Measurements from ENCODE around the gene UPF2. TPM values are rescaled to one million over a fixed set of nuclear protein-coding genes. Genes with fewer than 3 reads are reported as not detected.

UPF2 gene
- total and polyA plus RNA-seq, 2 of the 13 experiments (the other 11 are each of a cell fraction or from before 2014, with no cell fraction given): 6.2 to 14.5 TPM

DNA sequence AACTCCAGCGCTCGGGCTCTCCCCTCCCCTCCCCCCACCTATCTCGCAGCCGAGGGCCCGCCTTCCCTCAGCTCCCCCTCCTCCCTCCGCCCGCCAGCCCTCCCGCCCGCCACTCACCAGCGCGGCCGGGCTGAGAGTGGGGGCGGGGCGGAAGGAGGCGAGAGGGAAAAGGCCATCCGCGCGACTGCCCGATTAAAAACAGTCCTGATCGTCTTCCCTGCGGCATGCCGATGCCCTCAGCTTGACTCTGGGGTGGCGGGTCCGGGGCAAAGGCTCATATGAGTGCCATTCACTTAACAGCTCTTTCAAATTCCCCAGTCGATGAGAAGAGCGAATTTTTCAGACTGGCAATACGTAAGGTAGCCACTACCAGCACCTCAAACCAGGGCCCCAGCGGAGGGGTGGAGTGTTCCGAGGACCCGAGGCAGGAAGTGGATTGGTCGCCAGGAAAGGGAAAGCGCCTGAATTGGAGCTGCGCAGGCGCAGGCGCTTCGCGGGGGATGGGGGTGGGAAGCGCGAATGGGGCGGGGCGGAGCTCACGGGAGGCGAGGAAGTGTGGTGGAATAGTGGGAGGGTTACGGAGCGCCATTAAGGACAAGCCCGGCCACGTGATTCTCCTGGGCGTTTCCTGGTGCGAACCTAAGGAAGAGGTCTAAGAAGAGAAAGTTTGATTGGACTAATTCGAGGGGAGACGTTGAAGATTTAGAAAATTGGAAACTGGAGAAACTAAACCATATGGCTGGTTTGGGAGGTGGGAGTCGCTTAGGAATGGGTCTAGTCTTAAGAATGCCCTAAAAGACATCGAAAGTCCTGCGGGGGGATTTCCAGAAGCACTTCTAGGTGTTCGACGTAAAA, at the start of gene UPF2 (continued):
- TF ChIP-seq SMAD1 (CRISPR knock-in tag; IDR thresholded peaks at IDR 0.05; ENCODE audit: borderline replicate concordance, low read depth) (no peak), ERF (CRISPR knock-in tag; IDR thresholded peaks at IDR 0.05) (peak; percentile 62), ZNF761 (CRISPR knock-in tag; conservative IDR thresholded peaks at IDR 0.05) (no peak), JARID2 (CRISPR knock-in tag; IDR thresholded peaks at IDR 0.05; ENCODE audit: insufficient replicate concordance) (no peak), MED8 (CRISPR knock-in tag; IDR thresholded peaks at IDR 0.05; ENCODE audit: insufficient replicate concordance) (no peak), TGIF2 (CRISPR knock-in tag; IDR thresholded peaks at IDR 0.05) (no peak), ARID2 (CRISPR knock-in tag; IDR thresholded peaks at IDR 0.05; ENCODE audit: borderline replicate concordance) (no peak), MIER3 (CRISPR knock-in tag; IDR thresholded peaks at IDR 0.05; ENCODE audit: borderline replicate concordance) (peak; percentile 39; the same call in 1 of the 2 replicates), HHEX (CRISPR knock-in tag; IDR thresholded peaks at IDR 0.05) (no peak), ZNF143 (CRISPR knock-in tag; IDR thresholded peaks at IDR 0.05) (no peak), NAIF1 (CRISPR knock-in tag; IDR thresholded peaks at IDR 0.05; ENCODE audit: borderline replicate concordance) (no peak), RBFOX2 (IDR thresholded peaks at IDR 0.05; ENCODE audit: low read depth, low read length) (no peak), AGO1 (IDR thresholded peaks at IDR 0.05; ENCODE audit: low read depth, low read length, poor library complexity, severe bottlenecking) (no peak), MTA1 (CRISPR knock-in tag; IDR thresholded peaks at IDR 0.05; ENCODE audit: borderline replicate concordance) (no peak), ZNF446 (CRISPR knock-in tag; IDR thresholded peaks at IDR 0.05) (peak; percentile 51; the same call in 1 of the 2 replicates), ZNF83 (CRISPR knock-in tag; IDR thresholded peaks at IDR 0.05; ENCODE audit: borderline replicate concordance) (no peak), ZZZ3 (CRISPR knock-in tag; IDR thresholded peaks at IDR 0.05; ENCODE audit: borderline replicate concordance) (peak; percentile 27; the same call in 1 of the 2 replicates), ZNF678 (CRISPR knock-in tag; IDR thresholded peaks at IDR 0.05) (no peak), HNRNPLL (IDR thresholded peaks at IDR 0.05; ENCODE audit: low read depth, low read length, poor library complexity, severe bottlenecking) (no peak), CC2D1A (CRISPR knock-in tag; IDR thresholded peaks at IDR 0.05) (no peak), BRCA1 (CRISPR knock-in tag; IDR thresholded peaks at IDR 0.05) (no peak), ZNF883 (CRISPR knock-in tag; IDR thresholded peaks at IDR 0.05; ENCODE audit: not compliant biosample characterization) (no peak), ZNF337 (CRISPR knock-in tag; IDR thresholded peaks at IDR 0.05; ENCODE audit: borderline replicate concordance, low read depth) (no peak)
- TF ChIP-seq, protein P1, sequence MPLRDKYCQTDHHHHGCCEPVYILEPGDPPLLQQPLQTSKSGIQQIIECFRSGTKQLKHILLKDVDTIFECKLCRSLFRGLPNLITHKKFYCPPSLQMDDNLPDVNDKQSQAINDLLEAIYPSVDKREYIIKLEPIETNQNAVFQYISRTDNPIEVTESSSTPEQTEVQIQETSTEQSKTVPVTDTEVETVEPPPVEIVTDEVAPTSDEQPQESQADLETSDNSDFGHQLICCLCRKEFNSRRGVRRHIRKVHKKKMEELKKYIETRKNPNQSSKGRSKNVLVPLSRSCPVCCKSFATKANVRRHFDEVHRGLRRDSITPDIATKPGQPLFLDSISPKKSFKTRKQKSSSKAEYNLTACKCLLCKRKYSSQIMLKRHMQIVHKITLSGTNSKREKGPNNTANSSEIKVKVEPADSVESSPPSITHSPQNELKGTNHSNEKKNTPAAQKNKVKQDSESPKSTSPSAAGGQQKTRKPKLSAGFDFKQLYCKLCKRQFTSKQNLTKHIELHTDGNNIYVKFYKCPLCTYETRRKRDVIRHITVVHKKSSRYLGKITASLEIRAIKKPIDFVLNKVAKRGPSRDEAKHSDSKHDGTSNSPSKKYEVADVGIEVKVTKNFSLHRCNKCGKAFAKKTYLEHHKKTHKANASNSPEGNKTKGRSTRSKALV (CRISPR knock-in tag; IDR thresholded peaks at IDR 0.05): no peak
- TF ChIP-seq, protein P2, sequence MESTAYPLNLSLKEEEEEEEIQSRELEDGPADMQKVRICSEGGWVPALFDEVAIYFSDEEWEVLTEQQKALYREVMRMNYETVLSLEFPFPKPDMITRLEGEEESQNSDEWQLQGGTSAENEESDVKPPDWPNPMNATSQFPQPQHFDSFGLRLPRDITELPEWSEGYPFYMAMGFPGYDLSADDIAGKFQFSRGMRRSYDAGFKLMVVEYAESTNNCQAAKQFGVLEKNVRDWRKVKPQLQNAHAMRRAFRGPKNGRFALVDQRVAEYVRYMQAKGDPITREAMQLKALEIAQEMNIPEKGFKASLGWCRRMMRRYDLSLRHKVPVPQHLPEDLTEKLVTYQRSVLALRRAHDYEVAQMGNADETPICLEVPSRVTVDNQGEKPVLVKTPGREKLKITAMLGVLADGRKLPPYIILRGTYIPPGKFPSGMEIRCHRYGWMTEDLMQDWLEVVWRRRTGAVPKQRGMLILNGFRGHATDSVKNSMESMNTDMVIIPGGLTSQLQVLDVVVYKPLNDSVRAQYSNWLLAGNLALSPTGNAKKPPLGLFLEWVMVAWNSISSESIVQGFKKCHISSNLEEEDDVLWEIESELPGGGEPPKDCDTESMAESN (CRISPR knock-in tag; conservative IDR thresholded peaks at IDR 0.05): 0 out of 2 replicates have a peak, but pooled peaks have one; percentile 30
